Stimulated activated CD4-positive, alpha-beta T cell treated with anti-CD3 and anti-CD28 coated beads, Interleukin-1b, Interleukin-23, amount 100 ng/mL, for 1 hour (primary cell): ENCODE results near the gene PRKAR2A.
"Not testable (repeated sequence)": the region's sequence is repeated elsewhere in the genome, so short reads cannot be mapped to it uniquely, and the experiment has no call there.

Experiments
- DNase-seq, 2 donors: peaks; one replicate each; pipeline ENCODE4 v3.0.0-alpha.2; 2020; ENCODE audit warnings: low read depth in 2 of 2

PRKAR2A gene

DNA sequence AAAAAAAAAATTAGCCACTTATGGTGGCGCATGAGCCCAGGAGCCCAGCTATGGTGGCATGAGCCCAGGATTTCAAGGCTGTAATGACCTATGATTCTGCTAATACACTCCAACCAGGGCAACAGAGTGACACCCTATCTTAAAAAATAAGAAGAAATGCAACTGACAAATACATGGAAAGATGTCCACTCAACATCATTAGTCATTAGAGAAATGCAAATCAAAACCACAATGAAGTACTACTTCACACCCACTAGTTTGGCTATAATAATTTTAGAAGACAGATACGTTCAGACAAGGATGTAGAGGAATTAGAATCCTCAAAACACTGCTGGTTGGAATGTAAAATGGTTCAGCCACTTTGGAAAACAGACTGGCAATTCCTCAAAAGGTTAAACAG lies 10.5 kb downstream of the PRKAR2A start:
- no peak for DNase-seq

DNA sequence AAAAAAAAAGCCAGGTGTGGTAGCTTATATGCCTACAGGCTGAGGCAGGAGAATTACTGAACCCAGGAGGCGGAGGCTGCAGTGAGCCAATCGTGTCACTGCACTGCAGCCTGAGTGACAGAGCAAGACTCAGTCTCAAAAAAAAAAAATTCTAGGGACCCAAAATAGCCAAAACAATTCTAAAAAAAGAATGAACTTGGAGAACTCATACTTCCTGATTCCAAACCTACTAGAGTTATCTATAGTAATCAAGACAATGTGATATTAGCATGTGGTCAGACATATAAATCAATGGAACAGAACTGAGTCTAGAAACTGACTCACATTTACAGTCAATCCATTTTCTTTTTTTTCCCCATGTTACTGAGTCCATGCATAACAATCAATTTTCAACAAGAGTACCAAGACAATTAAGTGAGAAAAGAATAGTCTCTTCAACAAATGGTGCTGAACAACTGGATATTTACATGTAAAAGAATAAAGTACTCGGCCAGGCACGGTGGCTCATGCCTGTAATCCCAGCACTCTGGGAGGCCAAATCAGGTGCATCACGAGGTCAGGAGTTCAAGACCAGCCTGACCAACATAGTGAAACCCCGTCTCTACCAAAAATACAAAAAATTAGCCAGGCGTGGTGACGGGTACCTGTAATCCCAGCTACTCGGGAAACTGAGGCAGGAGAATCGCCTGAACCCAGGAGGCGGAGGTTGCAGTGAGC lies 11.9 kb downstream of the PRKAR2A start:
- DNase-seq, result no peak

DNA sequence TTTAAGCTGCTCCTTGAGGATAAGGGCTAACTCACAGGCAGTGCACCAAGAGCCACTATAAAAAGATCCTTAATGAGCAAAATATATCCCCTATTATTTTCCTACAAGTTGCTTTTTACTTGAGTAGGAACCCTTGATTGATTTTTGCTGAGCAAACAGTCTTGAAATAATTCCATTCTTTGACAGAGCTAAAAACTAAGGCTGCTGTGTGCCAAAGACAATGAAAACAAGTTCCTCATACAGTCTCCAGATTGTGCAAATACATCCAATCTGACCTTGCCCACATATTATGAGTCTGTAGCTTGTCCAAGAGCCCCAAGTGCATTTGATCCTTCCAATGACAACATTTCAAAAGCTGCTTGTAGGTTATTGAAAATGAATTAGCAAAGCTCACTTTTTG lies 15.0 kb downstream of the PRKAR2A start:
- no peak for DNase-seq

DNA sequence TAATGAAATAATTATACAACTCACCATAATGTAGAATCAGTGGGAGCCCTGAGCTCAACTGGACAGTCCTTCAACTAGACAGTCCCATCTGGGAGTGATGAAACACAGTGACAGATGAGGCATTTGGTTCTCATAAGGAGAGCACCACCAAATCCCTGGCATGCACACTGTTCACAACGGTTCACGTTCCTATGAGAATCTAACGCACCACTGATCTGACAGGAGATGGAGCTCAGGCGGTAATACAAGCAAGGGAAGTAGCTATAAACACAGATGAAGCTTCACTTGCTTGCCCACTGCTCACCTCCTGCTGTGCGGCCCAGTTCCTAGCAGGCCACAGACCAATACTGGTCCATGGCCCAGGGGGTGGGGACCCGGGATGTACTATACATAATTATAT lies 17.0 kb downstream of the PRKAR2A start:
- no peak for DNase-seq

DNA sequence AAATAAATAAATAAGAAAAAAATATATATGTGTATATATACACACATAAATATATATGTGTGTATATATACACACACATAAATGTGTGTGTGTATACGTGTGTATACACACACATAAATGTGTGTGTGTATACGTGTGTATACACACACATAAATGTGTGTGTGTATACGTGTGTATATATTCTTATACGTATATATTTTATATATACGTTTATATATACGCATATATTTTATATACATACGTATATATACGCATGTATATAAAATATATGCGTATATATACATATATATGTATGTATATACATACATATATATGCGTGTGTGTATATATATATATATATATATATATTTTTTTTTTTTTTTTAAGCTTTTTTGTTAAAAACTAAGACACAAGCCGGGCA lies 18.1 kb downstream of the PRKAR2A start:
- not testable (repeated sequence) for DNase-seq

DNA sequence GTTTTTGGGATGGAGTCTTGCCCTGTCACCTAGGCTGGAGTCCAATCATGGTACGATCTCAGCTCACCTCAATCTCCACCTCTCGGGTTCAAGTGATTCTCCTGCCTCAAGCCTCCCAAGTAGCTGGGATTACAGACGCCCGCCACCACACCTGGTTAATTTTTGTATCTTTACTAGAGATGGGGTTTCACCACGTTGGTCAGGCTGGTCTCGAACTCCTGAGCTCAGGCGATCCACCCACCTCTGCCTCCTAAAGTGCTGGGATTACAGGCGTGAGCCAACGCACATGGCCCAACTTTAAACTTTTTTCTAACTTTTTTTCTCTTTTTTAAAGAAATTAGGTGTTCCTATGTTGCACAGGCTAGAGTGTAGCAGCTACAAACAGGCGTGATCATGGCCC lies 19.8 kb downstream of the PRKAR2A start:
- not testable (repeated sequence) for DNase-seq

DNA sequence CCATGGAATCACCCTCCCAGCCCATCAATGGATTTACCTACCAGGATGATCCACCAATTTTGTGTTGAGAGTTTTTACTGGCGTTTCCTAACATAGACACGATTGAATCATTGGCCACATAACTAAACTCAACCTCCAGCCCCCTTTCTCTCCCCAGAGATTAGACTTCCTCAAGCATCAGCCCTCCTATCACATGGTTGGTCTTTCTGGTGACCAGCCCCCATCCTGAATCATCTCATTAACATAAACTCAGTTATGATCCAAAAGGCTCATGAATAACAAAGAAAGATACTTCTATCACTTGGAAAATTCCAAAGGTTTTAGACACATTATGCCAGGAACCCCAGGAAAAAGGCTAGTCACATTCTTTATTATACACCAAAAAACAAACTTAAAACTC lies 21.2 kb downstream of the PRKAR2A start:
- DNase-seq, result no peak

DNA sequence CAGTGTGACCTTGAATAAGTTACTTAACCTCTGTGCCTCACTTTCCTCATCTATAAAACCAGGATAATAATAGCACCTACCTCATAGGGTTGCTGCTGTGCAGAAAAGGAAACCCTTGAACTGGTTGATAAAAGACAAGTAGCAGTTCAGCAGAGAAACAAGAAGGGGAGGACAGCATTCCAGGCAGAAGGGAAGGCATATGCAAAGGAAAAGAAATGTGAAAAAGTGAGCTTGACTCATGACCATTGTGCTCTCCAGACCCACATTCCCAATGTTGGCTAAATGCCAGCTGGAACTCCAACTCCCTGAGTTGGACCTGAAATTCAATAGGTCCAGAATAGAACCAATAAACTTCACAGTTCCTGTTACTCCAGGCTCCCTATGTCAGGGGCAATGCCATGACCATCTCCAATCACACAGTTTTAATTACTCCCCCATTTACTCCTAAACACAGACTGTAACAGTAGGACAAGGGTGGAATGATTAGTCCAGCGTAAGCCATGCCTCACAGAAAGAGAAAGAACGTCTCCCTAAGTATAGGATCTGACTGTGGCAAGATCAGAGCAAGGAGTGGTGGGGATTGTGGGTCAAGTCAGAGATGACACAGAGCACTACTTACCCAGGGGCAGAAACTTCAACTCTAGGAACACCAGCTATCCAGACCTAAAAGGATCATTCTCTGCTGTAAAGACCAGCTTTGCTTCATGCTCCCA lies 26.9 kb downstream of the PRKAR2A start:
- DNase-seq, result no peak

DNA sequence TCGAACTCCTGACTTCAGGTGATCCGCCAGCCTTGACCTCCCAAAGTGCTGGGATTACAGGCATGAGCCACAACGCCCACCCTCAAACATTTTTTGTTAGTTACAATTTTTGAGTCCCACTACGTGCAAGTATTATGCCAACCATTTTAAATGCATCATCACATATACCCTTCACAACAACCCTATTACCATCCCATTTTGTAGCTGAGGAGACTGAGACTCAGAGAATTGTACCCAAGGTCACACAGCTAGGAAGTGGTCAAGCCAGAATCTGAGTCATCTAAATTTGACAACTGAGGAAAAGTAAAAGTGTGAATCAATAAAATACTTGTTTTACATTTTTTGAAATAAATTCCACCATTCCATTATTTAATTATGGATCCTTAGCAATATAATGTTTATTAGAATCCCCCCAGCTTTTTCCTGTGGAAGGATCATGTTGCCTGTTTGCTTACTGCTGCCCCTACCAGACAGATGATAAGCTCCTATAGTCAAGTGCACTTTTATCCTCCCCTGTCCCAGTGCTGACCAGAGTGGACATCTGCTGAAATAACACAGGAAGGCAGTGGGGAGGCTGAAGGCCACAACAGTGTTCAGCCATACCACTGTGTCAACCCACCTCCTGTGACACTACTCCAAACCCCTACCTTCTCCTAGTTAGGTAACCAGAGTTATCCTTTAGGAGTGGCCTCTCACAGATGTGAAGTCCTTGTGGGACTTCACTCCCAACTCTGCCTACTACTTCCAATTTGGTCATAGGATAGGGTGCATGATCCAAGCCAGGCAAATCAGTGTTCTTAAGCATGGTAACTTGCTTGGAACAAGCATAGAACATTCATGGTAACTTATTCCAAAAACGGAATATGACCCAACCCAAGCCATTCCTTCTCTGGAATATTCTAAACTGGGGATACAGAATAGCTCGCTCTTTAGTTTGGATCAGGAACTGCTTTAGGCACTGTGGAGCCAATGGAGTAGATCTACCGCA lies 28.1 kb downstream of the PRKAR2A start:
- DNase-seq, result no peak

DNA sequence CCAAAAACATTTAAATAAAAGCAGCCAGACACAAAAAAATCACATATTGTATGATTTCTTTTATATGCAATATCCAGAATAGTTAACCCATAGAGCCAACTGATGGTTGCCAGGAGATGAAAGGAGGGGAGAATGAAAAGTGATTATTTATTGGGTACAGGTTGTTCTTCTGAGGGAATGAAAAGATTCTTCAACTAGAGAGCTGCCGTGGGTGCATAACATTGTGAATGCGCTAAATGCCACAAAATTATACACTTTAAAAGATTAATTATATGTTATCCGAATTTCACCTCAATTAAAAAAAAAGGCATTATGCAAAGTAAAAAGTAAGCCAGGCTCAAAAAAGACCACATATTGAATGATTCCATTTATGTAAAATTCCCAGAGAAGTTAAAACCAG lies 36.1 kb downstream of the PRKAR2A start:
- no peak for DNase-seq

DNA sequence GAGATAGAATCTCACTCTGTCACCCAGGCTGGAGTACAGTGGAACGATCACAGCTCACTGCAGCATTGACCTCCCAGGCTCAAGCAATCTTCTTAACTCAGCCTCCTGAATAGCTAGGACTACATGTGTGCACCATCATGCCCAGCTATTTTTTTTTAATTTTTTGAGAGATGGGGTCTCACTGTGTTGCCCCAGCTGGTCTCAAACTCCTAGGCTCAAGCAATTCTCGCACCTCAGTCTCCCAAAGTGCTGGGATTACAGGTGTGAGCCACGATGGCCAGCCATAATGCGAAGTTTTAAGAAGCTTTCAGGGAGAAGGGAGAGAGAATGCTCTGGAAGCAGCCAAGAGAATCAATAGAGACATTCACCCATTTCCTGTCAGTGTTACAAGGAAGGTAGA lies 42.7 kb downstream of the PRKAR2A start:
- no peak for DNase-seq

DNA sequence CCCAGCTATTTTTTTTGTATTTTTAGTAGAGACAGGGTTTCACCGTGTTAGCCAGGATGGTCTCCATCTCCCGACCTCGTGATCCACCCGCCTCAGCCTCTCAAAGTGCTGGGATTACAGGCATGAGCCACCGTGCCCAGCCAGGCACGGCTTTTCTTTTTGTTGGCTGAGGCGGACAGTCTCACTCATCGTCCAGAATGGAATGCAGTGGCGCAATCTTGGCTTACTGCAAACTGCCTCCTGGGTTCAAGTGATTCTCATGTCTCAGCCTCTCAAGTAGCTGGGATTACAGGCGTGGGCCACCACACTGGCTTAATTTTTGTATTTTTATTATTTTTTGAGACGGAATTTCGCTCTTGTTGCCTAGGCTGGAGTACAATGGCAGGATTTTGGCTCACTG lies 46.8 kb downstream of the PRKAR2A start:
- not testable (repeated sequence) for DNase-seq

DNA sequence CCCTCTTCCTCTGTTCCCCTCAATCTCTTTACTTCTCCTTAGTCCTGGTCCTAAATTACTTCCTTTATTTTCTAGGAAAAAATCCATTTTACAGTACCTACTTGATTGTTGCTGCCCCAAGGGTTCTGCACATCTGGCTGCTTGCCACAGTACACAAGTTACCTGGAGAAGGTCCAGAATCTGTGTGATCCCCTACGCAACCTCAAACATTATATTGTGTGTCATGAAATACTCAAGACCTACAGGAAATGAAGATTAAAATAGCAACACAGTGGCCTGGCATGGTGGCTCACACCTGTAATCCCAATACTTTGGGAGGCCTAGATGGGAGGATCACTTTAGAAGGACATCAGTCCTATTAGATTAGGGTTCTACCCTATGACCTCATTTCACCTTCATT lies 48.7 kb downstream of the PRKAR2A start:
- DNase-seq, result no peak

DNA sequence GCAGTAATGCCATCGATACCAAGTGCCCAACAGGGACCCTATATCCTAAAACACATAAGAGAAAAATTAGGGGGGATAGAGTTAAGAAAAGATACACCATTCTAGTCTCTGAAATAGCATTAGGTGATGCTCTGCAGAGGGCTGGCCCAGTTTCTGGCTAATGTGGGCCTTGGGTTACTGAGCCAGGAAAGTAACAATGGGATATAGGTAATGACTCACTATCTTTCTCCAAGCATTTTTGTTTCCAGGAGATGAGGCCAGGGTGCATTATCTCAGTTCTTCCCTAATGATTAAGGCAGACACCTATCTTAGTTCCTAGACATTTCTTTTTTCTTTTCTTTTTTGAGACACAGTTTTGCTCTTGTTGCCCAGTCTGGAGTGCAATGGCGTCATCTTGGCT lies 50.0 kb downstream of the PRKAR2A start:
- DNase-seq, result no peak

DNA sequence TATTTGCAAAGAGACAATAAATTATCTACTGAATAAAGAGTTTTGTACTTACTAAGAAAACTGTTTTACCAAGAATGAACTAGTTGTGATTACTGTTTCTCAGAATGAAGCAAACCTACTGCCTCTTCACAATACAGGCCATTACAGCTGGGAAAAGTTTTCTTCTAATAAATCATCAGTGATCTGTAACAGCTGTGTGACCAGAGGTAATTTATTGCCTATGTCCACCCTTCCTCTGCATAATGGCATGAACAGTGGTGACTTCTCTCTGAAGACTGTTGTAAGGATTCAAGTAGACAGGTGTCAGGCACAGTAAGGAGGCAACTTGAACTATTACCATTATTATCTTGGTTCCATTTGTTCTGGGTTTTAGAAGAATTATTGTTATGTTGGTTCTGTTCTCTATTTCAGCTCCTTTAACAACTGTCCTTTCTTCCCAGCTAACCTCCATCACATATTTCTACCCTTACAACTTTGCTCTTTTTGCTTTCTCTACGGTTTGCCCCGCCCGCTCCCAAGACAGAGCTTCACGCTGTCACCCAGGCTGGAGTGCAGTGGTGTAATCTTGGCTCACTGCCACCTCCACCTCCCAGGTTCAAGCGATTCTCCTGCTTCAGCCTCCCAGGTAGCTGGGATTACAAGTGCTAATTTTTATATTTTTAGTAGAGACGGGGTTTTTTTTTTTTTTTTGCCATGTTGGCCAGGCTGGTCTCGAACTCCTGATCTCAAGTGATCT lies 51.5 kb downstream of the PRKAR2A start:
- no peak for DNase-seq

DNA sequence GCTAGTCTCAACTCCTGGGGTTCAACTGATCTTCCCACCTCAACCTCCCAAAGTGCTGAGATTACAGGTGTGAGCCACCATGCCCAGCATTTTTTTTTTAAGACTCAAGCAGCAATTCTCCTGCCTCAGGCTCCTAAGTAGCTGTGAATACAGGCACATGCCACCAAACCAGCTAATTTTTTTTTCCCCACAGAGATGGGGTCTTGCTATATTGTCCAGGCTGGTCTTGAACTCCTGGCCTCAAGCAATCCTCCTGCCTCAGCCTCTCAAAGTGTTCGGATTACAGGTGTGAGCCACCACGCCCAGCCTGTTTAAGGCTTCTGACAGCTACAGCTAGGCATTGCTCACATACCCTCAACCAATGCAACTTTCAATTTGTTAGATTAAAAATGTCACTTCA lies 54.2 kb downstream of the PRKAR2A start:
- DNase-seq, result not testable (repeated sequence)

DNA sequence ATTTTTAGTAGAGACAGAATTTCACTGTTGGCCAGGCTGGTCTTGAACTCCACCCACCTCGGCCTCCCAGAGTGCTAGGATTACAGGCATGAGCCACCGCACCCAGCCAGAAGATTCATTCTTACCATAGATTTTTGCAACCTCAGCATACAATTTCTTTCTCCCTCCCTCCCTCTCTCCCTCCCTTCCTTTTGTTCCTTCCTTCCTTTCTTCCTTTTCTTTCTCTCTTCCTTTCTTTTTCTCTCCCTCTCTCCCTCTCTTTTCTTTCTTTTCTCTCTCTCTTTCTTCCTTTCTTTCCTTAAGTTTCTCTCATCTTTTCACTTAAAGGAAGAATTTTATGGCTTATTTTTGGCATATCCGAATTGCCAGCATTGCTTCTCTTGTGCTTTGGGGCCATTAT lies 58.0 kb downstream of the PRKAR2A start:
- no peak for DNase-seq

DNA sequence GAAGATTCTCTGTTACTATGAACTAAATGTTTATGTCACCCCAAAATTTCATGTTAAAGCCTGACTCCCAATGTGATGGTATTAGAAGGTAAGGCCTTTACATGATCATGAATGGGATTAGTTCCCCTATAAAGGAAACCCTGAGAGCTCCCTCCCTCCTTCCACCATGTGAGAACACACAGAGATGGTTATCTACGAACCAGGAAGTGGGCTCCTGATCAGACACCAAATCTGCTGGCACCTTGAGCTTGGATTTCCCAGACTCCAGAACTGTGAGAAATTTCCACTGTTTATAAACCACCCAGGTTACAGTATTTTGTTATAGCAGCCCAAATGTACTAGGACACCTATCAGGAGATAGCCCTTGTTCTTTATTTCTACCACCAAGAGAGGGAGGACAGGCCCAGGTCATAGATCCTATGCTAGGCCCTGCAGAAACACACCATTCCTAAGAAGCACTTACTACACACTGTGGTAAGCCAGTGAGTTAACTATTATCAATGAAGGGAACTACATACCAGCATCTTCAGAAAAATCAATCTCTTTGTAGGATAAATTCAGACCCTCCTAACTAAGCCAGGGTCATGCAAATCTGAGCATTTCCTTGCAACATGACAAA lies 59.0 kb downstream of the PRKAR2A start:
- DNase-seq, result no peak

DNA sequence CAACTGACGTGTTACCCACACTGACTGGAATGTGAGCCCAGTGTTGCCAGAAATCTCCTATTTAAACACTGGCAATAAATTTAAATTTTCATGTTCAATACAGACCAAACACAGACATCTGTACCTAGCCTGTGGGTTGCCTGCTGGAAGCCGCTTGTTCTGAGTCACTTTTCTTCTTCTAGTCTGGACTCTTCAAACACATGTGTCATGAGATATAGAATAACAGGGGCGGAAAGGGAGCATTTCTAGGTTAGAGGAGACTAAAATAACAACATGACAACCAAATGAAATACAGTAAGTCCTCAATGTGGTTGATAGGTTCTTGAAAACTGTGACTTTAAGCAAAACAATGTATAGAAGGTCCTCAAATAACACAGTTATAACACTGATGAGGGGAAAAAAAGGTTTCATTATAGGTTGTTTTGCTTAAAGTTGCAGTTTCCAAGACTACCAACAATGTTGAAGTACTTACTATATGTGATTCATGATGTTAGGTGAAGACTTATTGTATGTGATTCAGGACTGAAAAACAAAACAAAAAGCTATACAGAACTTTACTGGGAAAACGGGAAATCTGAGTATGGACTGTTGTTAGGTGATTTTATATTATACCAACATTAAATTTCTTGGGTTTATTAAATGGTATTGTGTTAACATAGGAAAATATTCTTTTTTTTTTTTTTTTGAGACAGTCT lies 63.1 kb downstream of the PRKAR2A start:
- no peak for DNase-seq

DNA sequence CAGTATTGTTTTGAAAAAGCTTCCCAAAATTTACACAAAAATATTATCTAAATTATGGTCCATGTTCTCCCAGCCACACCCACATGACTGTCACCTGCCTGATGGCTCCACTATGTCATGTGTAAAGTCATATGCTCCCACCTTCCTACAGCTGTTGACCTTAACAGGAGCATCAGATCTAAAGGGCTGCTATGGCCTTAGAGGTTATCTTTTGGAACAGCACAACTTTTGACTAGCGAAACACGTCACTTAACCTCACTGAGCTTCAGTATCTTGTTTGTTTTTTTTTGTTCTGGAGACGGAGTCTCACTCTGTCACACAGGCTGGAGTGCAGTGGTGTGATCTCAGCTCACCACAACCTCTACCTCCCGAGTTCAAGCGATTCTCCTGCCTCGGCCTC lies 64.4 kb downstream of the PRKAR2A start:
- no peak for DNase-seq

DNA sequence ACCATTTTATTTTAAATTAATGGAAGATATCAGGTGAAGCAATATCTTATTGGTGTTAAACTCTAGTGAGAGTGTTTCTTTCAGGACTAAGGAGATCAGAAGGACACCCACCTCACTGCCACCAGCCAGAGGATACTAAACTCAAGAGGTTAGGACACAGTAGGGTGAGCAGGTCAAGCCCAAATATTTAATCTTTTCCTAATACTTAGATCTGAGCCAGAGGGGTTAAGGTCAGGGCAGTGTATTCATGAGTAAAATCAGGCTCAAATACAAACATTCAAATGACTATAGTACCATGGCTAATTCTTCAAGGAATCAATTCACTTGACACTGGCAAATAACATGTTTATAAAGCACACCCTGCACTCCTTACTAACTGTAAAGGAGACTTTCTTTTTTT lies 65.6 kb downstream of the PRKAR2A start:
- DNase-seq, result no peak
